GM18870 (cell line): ENCODE results near the gene STRIP2.

Source experiments
- ATAC-seq: cut with Tn5 transposase; IDR thresholded peaks from one replicate; pipeline ENCODE4 v1.9.1; 2021; ENCODE audit warnings: moderate library complexity; ENCODE audit not compliant: unreplicated experiment

Gene STRIP2

GRCh38 chr7:129482781-129483180 lies 48.5 kb downstream of the STRIP2 start:
- ATAC-seq: no peak

- ATAC-seq: no peak
Measured at GRCh38 chr7:129489491-129489890, 55.3 kb downstream of the STRIP2 start.

- no peak for ATAC-seq
Measured at GRCh38 chr7:129492391-129492790, 58.2 kb downstream of the STRIP2 start.

- ATAC-seq: no peak
Measured at GRCh38 chr7:129493555-129493954, 59.3 kb downstream of the STRIP2 start.

- peak; percentile 75 for ATAC-seq
Measured at GRCh38 chr7:129494041-129494440, 59.8 kb downstream of the STRIP2 start.

GRCh38 chr7:129495987-129496386 lies 61.8 kb downstream of the STRIP2 start:
- no peak for ATAC-seq

- ATAC-seq: no peak
Measured at GRCh38 chr7:129496653-129497052, 62.4 kb downstream of the STRIP2 start.

GRCh38 chr7:129497156-129497555 lies 62.9 kb downstream of the STRIP2 start:
- ATAC-seq: no peak

- no peak for ATAC-seq
Measured at GRCh38 chr7:129498021-129498420, 63.8 kb downstream of the STRIP2 start.

GRCh38 chr7:129499999-129500398 lies 65.8 kb downstream of the STRIP2 start:
- no peak for ATAC-seq

- ATAC-seq: peak; percentile 46
Measured at GRCh38 chr7:129501760-129502707, 67.8 kb downstream of the STRIP2 start, which contains the start of gene SMKR1. SMKR1 (plus strand) TSS chr7:129502531; CDS start chr7:129502825, 294 bp downstream.

GRCh38 chr7:129502708-129503685 lies 68.8 kb downstream of the STRIP2 start:
- peak; percentile 5 for ATAC-seq

- no peak for ATAC-seq
Measured at GRCh38 chr7:129503725-129504124, 69.5 kb downstream of the STRIP2 start.

- ATAC-seq: no peak
Measured at GRCh38 chr7:129512192-129512591, 78.0 kb downstream of the STRIP2 start.

GRCh38 chr7:129513546-129513945 lies 79.3 kb downstream of the STRIP2 start:
- ATAC-seq: no peak

- ATAC-seq: no peak
Measured at GRCh38 chr7:129514683-129515082, 80.5 kb downstream of the STRIP2 start.

- ATAC-seq: no peak
Measured at GRCh38 chr7:129515381-129515780, 81.1 kb downstream of the STRIP2 start.

GRCh38 chr7:129517931-129518330 lies 83.7 kb downstream of the STRIP2 start:
- ATAC-seq: no peak

GRCh38 chr7:129519464-129519863 lies 85.2 kb downstream of the STRIP2 start:
- no peak for ATAC-seq

- ATAC-seq: no peak
Measured at GRCh38 chr7:129522088-129522970, 88.1 kb downstream of the STRIP2 start.
